ENCODE results near the gene HAUS7.
A peak's percentile ranks its signal among the peaks of the same experiment; 100 is the strongest.

The HAUS7 gene

DNA sequence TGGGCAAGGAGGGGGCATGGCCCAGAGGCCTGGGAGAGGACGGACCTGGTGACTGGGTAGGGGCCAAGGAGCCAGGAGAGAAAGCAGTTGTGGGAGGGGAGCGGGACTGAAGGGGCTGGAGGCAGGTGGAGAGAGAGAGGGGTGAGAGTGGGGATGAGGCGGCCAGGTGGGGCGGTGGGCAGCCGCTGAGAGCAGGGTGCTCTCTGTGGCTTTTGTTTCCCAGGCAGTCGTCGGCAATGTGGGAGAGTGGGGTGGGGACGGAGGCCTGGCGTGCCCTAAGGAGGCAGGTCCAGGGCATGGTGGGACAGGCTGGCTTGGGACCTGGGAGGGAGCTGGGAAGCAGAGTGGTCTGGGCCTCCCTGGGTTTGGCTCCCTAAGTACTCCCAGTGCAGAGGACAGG, 43.9 kb upstream of the HAUS7 start:
- H3K27ac ChIP-seq: no peak overlapping the region
- DNase-seq (ENCODE audit: low spot score): no peak
- TF ChIP-seq CTCF (conservative IDR thresholded peaks at IDR 0.05; ENCODE audit: low read depth): no peak
- ChIA-PET POLR2A (ENCODE audit: low non-redundant PET) (no interaction called here), CTCF (no interaction called here)

DNA sequence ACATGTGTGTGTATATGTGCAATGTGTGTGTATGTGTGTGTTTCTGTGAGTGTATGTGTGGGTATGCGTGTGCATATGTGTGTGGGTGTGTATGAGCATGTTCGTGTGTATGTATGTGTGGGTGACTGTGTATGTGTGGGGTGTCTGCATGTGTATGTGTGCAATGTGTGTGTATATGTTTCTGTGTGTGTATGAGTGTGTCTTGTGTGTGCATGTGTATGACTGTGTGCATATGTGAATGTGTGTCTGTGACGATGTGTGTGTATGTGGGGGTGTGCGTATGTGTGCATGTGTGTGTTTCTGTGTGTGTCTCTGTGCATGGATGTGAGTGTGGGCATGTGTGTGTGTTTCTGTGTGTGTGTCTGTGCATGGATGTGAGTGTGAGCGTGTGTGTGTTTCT, 42.9 kb upstream of the HAUS7 start:
- ChIA-PET POLR2A (ENCODE audit: low non-redundant PET) (no interaction called here), CTCF (no interaction called here)
- peak overlapping the region; percentile 81; the same call in 1 of the 2 replicates for H3K27ac ChIP-seq
- TF ChIP-seq CTCF (conservative IDR thresholded peaks at IDR 0.05; ENCODE audit: low read depth): no peak
- no peak for DNase-seq (ENCODE audit: low spot score)

GRCh38 chrX:153512501-153512893, 42.1 kb upstream of the HAUS7 start:
- no peak for DNase-seq (ENCODE audit: low spot score)
- no peak for TF ChIP-seq CTCF (conservative IDR thresholded peaks at IDR 0.05; ENCODE audit: low read depth)
- CTCF ChIA-PET: interaction anchor here (1.0 kb wide), 1 partner anchor 42 kb away, joined by 3 read pairs; the partner anchor contains the start of gene HAUS7
- H3K27ac ChIP-seq: peak overlapping the region; percentile 81
- POLR2A ChIA-PET (ENCODE audit: low non-redundant PET): no interaction called here

DNA sequence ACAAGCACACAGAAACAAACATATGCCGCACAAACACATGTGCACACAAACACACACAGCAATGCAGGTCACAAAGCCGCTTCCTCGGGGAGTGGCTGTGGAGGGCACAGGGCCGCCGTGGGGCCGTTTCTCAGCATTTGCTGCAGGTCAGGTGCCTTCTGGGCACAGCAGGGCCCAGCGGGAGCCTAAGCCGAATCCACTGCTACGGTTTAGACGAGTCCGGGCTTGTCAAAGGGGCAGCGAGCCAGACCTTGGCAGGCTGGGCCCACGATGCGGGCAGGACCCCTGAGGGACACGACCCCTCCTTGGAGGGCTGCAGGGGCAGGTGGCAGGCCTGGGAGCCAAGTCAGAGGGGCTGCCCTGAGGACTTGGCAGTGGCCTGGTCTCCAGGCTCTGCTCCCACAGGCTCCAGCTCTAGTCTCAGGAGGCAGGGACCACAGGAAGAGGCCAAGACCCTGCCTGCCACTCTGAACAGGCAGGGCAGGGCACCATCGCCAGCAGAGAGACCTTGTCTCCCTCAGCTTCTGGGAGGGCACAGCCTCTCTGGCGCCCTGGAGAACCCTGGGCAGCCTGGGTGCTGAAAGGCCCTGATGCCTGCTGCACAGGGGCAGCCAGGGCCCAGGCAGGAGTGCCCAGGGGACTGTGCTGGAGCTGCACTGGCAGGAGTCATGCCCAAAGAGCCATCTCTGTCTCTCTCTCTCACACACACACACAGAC, 41.6 kb upstream of the HAUS7 start:
- ChIA-PET CTCF (interaction anchor here (1.0 kb wide), 1 partner anchor 41 kb away, joined by 3 read pairs; the partner anchor contains the start of gene HAUS7), POLR2A (ENCODE audit: low non-redundant PET) (no interaction called here)
- no peak for DNase-seq (ENCODE audit: low spot score)
- no peak for TF ChIP-seq CTCF (conservative IDR thresholded peaks at IDR 0.05; ENCODE audit: low read depth)
- H3K27ac ChIP-seq: peak overlapping the region; percentile 81

GRCh38 chrX:153510383-153510782, 40.0 kb upstream of the HAUS7 start:
- TF ChIP-seq CTCF (conservative IDR thresholded peaks at IDR 0.05; ENCODE audit: low read depth): no peak
- DNase-seq (ENCODE audit: low spot score): no peak
- ChIA-PET CTCF (interaction anchor here (0.9 kb wide), 1 partner anchor 29 kb away, joined by 4 read pairs; no protein-coding TSS in a partner anchor), POLR2A (ENCODE audit: low non-redundant PET) (no interaction called here)
- peak overlapping the region; percentile 81 for H3K27ac ChIP-seq

DNA sequence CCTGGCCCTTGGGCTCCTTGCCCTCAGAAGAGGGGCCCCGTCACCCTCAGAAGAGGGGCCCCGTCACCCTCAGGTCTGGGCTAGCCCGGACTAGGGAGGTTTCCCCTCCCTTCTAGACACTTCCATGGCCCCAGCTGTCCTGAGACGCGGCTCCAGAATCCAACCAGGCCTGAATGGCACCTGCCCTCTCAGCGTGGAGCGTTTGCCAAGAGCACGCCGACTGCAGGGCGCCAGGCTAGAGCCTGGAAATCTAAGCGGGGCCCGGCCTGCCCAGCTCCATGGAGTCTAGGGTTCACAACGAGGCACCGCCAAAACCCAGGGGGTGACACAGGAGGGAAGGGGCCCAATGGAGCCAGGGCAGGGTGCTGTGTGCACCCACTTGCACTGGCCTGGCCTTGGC, 39.2 kb upstream of the HAUS7 start:
- peak overlapping the region; percentile 81 for H3K27ac ChIP-seq
- no peak for DNase-seq (ENCODE audit: low spot score)
- CTCF ChIA-PET: interaction anchor here (1.1 kb wide), 2 partner anchors 39 to 49 kb away, joined by 4 to 5 read pairs; partner anchors contain the start of gene HAUS7
- POLR2A ChIA-PET (ENCODE audit: low non-redundant PET): no interaction called here
- TF ChIP-seq CTCF (conservative IDR thresholded peaks at IDR 0.05; ENCODE audit: low read depth): no peak

Measured in RWPE1 (cell line).